TTC549 (cell line): ENCODE measurements around the gene RFX2.

Experiments used
- FAIRE-seq: peaks from 2 replicates; lab custom pipeline; 2012; peaks lifted over from hg19 to GRCh38; lab: Jason Lieb, UNC

RFX2 gene

GRCh38 chr19:6059988-6060599 is 50.2 kb downstream of the RFX2 start:
- no peak for FAIRE-seq

GRCh38 chr19:6059396-6059947 is 50.8 kb downstream of the RFX2 start:
- no peak for FAIRE-seq

GRCh38 chr19:6058518-6059201 is 51.6 kb downstream of the RFX2 start:
- FAIRE-seq = no peak

- no peak for FAIRE-seq
Measured at GRCh38 chr19:6057651-6058517, 52.4 kb downstream of the RFX2 start.

- FAIRE-seq = no peak
Measured at GRCh38 chr19:6056801-6057650, 53.3 kb downstream of the RFX2 start.

- no peak for FAIRE-seq
Measured at GRCh38 chr19:6056282-6056741, 54.0 kb downstream of the RFX2 start.

GRCh38 chr19:6055013-6055795 is 55.1 kb downstream of the RFX2 start:
- FAIRE-seq = no peak

GRCh38 chr19:6048793-6049405 is 61.4 kb downstream of the RFX2 start:
- no peak for FAIRE-seq

GRCh38 chr19:6048348-6048747 is 62.0 kb downstream of the RFX2 start:
- FAIRE-seq = no peak

- FAIRE-seq = no peak
Measured at GRCh38 chr19:6047741-6048251, 62.5 kb downstream of the RFX2 start.

- FAIRE-seq = no peak
Measured at GRCh38 chr19:6047256-6047655, 63.0 kb downstream of the RFX2 start.

- no peak for FAIRE-seq
Measured at GRCh38 chr19:6045108-6045507, 65.2 kb downstream of the RFX2 start.

- no peak for FAIRE-seq
Measured at GRCh38 chr19:6044056-6044805, 66.1 kb downstream of the RFX2 start.

GRCh38 chr19:6042776-6043726 is 67.2 kb downstream of the RFX2 start:
- no peak for FAIRE-seq

- FAIRE-seq = no peak
Measured at GRCh38 chr19:6041991-6042481, 68.3 kb downstream of the RFX2 start.

GRCh38 chr19:6041071-6041470 is 69.2 kb downstream of the RFX2 start:
- FAIRE-seq = no peak

- FAIRE-seq = no peak
Measured at GRCh38 chr19:6039566-6040225, 70.6 kb downstream of the RFX2 start.
